Measurements from ENCODE around the gene COQ3.
"Not testable (repeated sequence)": the region's sequence is repeated elsewhere in the genome, so short reads cannot be mapped to it uniquely, and the experiment has no call there.

COQ3 gene

DNA sequence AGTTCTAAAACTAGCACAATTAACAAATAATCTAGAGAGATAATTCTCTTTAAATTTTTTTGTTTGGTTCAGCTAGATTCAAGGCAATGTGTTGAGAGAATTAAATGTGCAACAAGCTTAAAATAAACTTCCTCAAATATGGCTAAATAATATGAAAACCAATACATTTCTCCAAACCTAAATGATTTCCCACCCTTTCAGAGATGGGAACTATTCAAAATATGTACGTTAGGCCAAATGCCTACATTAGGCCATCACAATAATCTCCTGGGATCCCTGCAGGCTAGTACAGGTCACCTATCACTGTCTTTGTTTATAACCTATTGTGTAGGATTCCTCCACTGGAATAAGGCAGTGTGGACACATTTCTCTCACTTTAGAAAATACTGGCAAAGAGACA is 46.2 kb downstream of the COQ3 start:
- no peaks in the 10 kb centered on the region for H3K27me3 ChIP-seq
- TF ChIP-seq, protein P1, sequence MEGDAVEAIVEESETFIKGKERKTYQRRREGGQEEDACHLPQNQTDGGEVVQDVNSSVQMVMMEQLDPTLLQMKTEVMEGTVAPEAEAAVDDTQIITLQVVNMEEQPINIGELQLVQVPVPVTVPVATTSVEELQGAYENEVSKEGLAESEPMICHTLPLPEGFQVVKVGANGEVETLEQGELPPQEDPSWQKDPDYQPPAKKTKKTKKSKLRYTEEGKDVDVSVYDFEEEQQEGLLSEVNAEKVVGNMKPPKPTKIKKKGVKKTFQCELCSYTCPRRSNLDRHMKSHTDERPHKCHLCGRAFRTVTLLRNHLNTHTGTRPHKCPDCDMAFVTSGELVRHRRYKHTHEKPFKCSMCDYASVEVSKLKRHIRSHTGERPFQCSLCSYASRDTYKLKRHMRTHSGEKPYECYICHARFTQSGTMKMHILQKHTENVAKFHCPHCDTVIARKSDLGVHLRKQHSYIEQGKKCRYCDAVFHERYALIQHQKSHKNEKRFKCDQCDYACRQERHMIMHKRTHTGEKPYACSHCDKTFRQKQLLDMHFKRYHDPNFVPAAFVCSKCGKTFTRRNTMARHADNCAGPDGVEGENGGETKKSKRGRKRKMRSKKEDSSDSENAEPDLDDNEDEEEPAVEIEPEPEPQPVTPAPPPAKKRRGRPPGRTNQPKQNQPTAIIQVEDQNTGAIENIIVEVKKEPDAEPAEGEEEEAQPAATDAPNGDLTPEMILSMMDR (IDR thresholded peaks at IDR 0.05; ENCODE audit: low read depth, low read length), result no peak
- H3K4me3 ChIP-seq (ENCODE audit: low read depth, low read length), result 0 out of 2 replicates have a peak overlapping the region, but pooled peaks have one; percentile 84
- no peak for DNase-seq
- H3K9me3 ChIP-seq, result no peaks in the 10 kb centered on the region
- peaks cover 4% of the 10 kb centered on the region; the same call in 1 of the 2 replicates for H3K4me1 ChIP-seq
- no peaks in the 10 kb centered on the region for H3K36me3 ChIP-seq

DNA sequence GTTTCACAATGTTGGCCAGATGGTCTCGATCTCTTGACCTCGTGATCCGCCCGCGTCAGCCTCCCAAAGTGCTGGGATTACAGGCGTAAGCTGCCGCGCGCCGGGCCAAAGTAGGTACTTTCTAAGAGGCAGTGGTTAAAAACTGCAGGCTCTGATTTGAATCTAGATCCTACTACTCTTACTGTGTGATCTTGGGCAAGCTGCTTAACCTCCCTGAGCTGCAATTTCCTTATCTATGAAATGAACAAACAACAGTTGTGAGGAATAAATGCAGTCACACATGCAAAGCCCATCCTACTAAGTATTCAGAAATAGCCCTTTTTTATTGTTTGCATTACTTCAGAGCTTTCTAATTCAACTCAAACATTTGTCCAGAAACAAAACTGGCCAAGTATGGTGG is 47.4 kb downstream of the COQ3 start:
- Histone ChIP-seq H3K4me1 (peaks cover 4% of the 10 kb centered on the region; the same call in 1 of the 2 replicates), H3K27me3 (no peaks in the 10 kb centered on the region), H3K36me3 (no peaks in the 10 kb centered on the region), H3K4me3 (ENCODE audit: low read depth, low read length) (no peak overlapping the region), H3K9me3 (no peaks in the 10 kb centered on the region)
- no peak for DNase-seq
- TF ChIP-seq, protein P1 (IDR thresholded peaks at IDR 0.05; ENCODE audit: low read depth, low read length), result no peak

DNA sequence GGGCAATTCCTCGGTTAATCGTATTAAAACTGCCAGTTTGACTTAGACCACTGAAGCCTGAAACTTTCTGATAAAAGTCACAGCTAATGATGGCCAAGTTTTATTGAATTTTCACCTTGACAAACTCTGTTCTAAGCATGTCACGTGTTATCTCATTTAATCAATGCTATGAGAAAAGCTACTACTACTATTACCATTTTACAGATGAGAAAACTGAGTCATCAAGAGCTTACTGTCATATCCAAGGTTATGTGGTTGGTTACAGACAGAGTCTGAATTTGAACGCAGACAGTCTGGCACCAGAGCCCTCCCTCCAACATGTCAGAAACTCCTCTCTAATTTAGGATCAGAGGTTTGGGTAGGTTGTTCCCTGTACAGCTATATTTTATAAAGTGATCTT is 48.8 kb downstream of the COQ3 start:
- TF ChIP-seq, protein P1 (IDR thresholded peaks at IDR 0.05; ENCODE audit: low read depth, low read length), result no peak
- H3K9me3 ChIP-seq, result no peaks in the 10 kb centered on the region
- H3K4me1 ChIP-seq, result peaks cover 4% of the 10 kb centered on the region; the same call in 1 of the 2 replicates
- no peak overlapping the region for H3K4me3 ChIP-seq (ENCODE audit: low read depth, low read length)
- H3K27me3 ChIP-seq, result no peaks in the 10 kb centered on the region
- DNase-seq, result no peak
- no peaks in the 10 kb centered on the region for H3K36me3 ChIP-seq

- TF ChIP-seq, protein P1 (IDR thresholded peaks at IDR 0.05; ENCODE audit: low read depth, low read length), result no peak
- H3K27me3 ChIP-seq, result no peaks in the 10 kb centered on the region
- H3K4me1 ChIP-seq, result 0 out of 2 replicates have a peak, but pooled peaks cover 4% of the 10 kb centered on the region
- DNase-seq, result no peak
- no peak overlapping the region for H3K4me3 ChIP-seq (ENCODE audit: low read depth, low read length)
- H3K9me3 ChIP-seq, result no peaks in the 10 kb centered on the region
- H3K36me3 ChIP-seq, result no peaks in the 10 kb centered on the region
These were observed 49.7 kb downstream of the COQ3 start for GRCh38 chr6:99344289-99344688.

DNA sequence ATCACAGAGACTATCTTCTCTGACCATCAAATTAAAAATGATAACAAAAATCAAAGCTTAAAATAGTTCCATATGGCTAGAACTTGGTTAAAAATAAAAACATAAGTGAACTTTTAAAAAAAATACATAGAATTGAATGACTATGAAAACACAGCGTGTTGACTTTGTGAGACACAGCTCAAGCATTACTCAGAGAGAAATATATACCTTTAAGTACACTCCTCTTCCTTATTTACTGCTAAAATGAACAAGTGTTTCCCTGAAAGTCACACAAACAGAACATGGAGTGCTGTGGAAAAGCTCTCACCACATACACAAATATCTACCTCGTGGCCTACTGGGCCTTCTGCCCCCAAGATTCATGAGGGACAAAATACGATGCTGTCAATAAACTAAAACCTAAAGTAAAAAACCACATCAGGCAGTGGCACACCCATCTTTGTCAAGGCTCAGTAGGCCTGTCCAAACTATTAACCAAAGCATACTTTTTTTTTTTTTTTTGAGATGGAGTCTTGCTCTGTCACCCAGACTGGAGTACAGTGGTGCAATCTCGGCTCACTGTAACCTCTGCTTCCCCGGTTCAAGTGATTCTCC is 52.0 kb downstream of the COQ3 start:
- no peaks in the 10 kb centered on the region for H3K4me1 ChIP-seq
- TF ChIP-seq, protein P1 (IDR thresholded peaks at IDR 0.05; ENCODE audit: low read depth, low read length), result no peak

GRCh38 chr6:99338188-99338587 is 55.8 kb downstream of the COQ3 start:
- H3K4me3 ChIP-seq (ENCODE audit: low read depth, low read length), result no peak overlapping the region
- TF ChIP-seq, protein P1 (IDR thresholded peaks at IDR 0.05; ENCODE audit: low read depth, low read length), result no peak
- no peak for DNase-seq
- no peaks in the 10 kb centered on the region for H3K36me3 ChIP-seq
- H3K9me3 ChIP-seq, result no peaks in the 10 kb centered on the region
- H3K4me1 ChIP-seq, result no peaks in the 10 kb centered on the region
- no peaks in the 10 kb centered on the region for H3K27me3 ChIP-seq

More for the DNA sequence above, 52.0 kb downstream of the COQ3 start:
- DNase-seq, result no peak
- H3K36me3 ChIP-seq, result no peaks in the 10 kb centered on the region
- H3K27me3 ChIP-seq, result no peaks in the 10 kb centered on the region
- H3K4me3 ChIP-seq (ENCODE audit: low read depth, low read length), result no peak overlapping the region
- no peaks in the 10 kb centered on the region for H3K9me3 ChIP-seq

- not testable (repeated sequence) for H3K4me3 ChIP-seq (ENCODE audit: low read depth, low read length); H3K9me3 ChIP-seq; H3K27me3 ChIP-seq; DNase-seq; H3K36me3 ChIP-seq; H3K4me1 ChIP-seq
These were observed 58.7 kb downstream of the COQ3 start for GRCh38 chr6:99335298-99335697.

All from BE2C (cell line).